OCI-LY7 (cell line): ENCODE results near the gene RAB3B.

Source experiments
- CTCF ChIP-seq: fragments of 200-600 bp; sonication (generic); conservative IDR thresholded peaks from 2 replicates; pipeline ENCODE4 v1.5.1; 2014; ENCODE audit warnings: mild to moderate bottlenecking, antibody characterized with exemption, low read length, moderate library complexity, mixed read lengths
- EZH2phosphoT487 ChIP-seq: fragments of 200-600 bp; sonication (generic); IDR thresholded peaks from 2 replicates; pipeline ENCODE4 v1.6.1; 2018; ENCODE audit warnings: low read depth, borderline replicate concordance, mild to moderate bottlenecking, mixed run types, antibody characterized with exemption, low read length, moderate library complexity, mixed read lengths

- TF ChIP-seq CTCF: no peak
- no peak for TF ChIP-seq EZH2phosphoT487
Observed at GRCh38 chr1:51867479-51868232, 122.8 kb downstream of the RAB3B start.
